Glutamatergic neuron (in vitro differentiated cells): ENCODE data around the gene MYRIP. TPM values are rescaled to one million over a fixed set of nuclear protein-coding genes. Genes with fewer than 3 reads are reported as not detected.

ENCODE experiments used
- DNase-seq: peaks from one replicate; pipeline ENCODE4 v3.0.0; 2022
- H3K27ac Mint-ChIP-seq: one replicate; pipeline ENCODE4 v1.8.0; 2020; ENCODE audit warnings: mild to moderate bottlenecking, mixed read lengths, inconsistent platforms; ENCODE audit not compliant: unreplicated experiment
- H3K27me3 Mint-ChIP-seq: one replicate; pipeline ENCODE4 v1.8.0; 2020; ENCODE audit warnings: mild to moderate bottlenecking, moderate library complexity, mixed read lengths, inconsistent platforms; ENCODE audit not compliant: unreplicated experiment
- H3K36me3 Mint-ChIP-seq: one replicate; pipeline ENCODE4 v1.8.0; 2020; ENCODE audit warnings: mild to moderate bottlenecking, mixed read lengths, inconsistent platforms; ENCODE audit not compliant: unreplicated experiment
- H3K4me1 Mint-ChIP-seq: one replicate; pipeline ENCODE4 v1.8.0; 2020; ENCODE audit warnings: mild to moderate bottlenecking, low read depth, mixed read lengths, inconsistent platforms; ENCODE audit not compliant: unreplicated experiment
- H3K4me3 Mint-ChIP-seq: one replicate; pipeline ENCODE4 v1.8.0; 2020; ENCODE audit warnings: mild to moderate bottlenecking, mixed read lengths, inconsistent platforms; ENCODE audit not compliant: unreplicated experiment
- H3K9me3 Mint-ChIP-seq: one replicate; pipeline ENCODE4 v1.8.0; 2020; ENCODE audit warnings: mild to moderate bottlenecking, moderate library complexity, mixed read lengths, inconsistent platforms; ENCODE audit not compliant: unreplicated experiment
- CTCF ChIP-seq: fragments of 200-600 bp; sonication (generic); IDR thresholded peaks from one replicate; pipeline ENCODE4 v1.5.0; 2021; ENCODE audit not compliant: partially characterized antibody, unreplicated experiment
- total RNA-seq: library from RNA; stranded (reverse); fragmentation: NEBNext Ultra II Directional; extraction: Animal tissue kit (Norgen Biotek cat#: 25700); gene quantifications from one replicate; pipeline ENCODE4 v1.2.1, GENCODE V29; 2021; ENCODE audit not compliant: unreplicated experiment

MYRIP gene
- total RNA-seq, 1 donor from 2014 or later: 1.8 TPM

- no peak for DNase-seq
- H3K9me3 Mint-ChIP-seq: peaks cover 3% of the 10 kb centered on the region
- no peaks in the 10 kb centered on the region for H3K27me3 Mint-ChIP-seq
- H3K27ac Mint-ChIP-seq: no peak overlapping the region
- TF ChIP-seq CTCF: no peak
- H3K4me3 Mint-ChIP-seq: no peak overlapping the region
- no peaks in the 10 kb centered on the region for H3K4me1 Mint-ChIP-seq
- H3K36me3 Mint-ChIP-seq: no peaks in the 10 kb centered on the region
Observed at GRCh38 chr3:39848365-39848764, 39.0 kb downstream of the MYRIP start.

GRCh38 chr3:39849992-39850715 lies 40.7 kb downstream of the MYRIP start:
- no peak for TF ChIP-seq CTCF
- H3K4me1 Mint-ChIP-seq: no peaks in the 10 kb centered on the region
- H3K4me3 Mint-ChIP-seq: no peak overlapping the region
- H3K9me3 Mint-ChIP-seq: peaks cover 3% of the 10 kb centered on the region
- no peaks in the 10 kb centered on the region for H3K27me3 Mint-ChIP-seq
- DNase-seq: no peak
- H3K36me3 Mint-ChIP-seq: no peaks in the 10 kb centered on the region
- H3K27ac Mint-ChIP-seq: no peak overlapping the region

DNA sequence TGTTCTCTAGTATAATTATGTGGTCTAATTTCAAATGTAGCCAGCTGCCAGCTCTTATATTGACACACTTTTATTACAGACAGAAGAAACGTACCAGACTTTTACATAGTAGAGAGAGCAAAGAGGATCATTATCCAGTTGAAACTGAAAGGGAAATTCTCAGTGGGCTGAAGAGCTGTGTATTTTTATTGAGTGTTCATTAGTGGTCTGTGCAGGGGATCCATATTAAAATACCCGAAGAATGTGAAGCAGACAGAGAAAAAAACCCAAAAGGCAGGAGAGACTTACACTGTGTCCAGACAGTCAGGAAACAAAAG lies 41.3 kb downstream of the MYRIP start:
- H3K27me3 Mint-ChIP-seq: no peaks in the 10 kb centered on the region
- peaks cover 3% of the 10 kb centered on the region for H3K9me3 Mint-ChIP-seq
- TF ChIP-seq CTCF: no peak
- H3K27ac Mint-ChIP-seq: no peak overlapping the region
- no peaks in the 10 kb centered on the region for H3K4me1 Mint-ChIP-seq
- no peaks in the 10 kb centered on the region for H3K36me3 Mint-ChIP-seq
- no peak overlapping the region for H3K4me3 Mint-ChIP-seq
- DNase-seq: no peak

GRCh38 chr3:39855517-39855916 lies 46.1 kb downstream of the MYRIP start:
- no peaks in the 10 kb centered on the region for H3K9me3 Mint-ChIP-seq
- H3K36me3 Mint-ChIP-seq: no peaks in the 10 kb centered on the region
- DNase-seq: no peak
- no peak for TF ChIP-seq CTCF
- no peaks in the 10 kb centered on the region for H3K27me3 Mint-ChIP-seq
- no peaks in the 10 kb centered on the region for H3K4me1 Mint-ChIP-seq
- no peak overlapping the region for H3K4me3 Mint-ChIP-seq
- no peak overlapping the region for H3K27ac Mint-ChIP-seq

DNA sequence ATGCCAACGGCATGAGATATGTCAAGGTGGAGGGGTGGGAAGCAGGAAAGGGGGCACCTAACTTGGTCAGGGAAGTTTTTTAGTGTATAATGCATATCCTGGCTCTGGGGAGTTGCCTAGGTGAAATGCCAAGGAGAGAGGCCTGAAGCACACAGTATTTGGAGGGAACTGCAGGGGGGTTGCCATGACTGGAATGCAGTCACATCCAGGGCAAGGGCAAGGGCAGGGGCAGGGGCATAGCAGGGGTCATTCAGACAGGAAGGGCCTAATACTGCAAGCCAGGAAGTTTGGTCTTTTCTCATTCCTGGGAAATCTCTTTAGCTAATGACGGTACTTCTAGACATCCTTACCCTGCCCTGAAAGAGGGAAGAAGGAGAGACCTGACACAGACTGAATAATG lies 60.5 kb downstream of the MYRIP start:
- TF ChIP-seq CTCF: no peak
- no peak for DNase-seq
- no peaks in the 10 kb centered on the region for H3K9me3 Mint-ChIP-seq
- no peaks in the 10 kb centered on the region for H3K36me3 Mint-ChIP-seq
- no peak overlapping the region for H3K27ac Mint-ChIP-seq
- no peak overlapping the region for H3K4me3 Mint-ChIP-seq
- no peaks in the 10 kb centered on the region for H3K4me1 Mint-ChIP-seq
- H3K27me3 Mint-ChIP-seq: no peaks in the 10 kb centered on the region
